Hepatocyte (in vitro differentiated cells): ENCODE measurements around the gene EHD1. TPM values are rescaled to one million over a fixed set of nuclear protein-coding genes. Genes with fewer than 3 reads are reported as not detected.
A peak's percentile ranks its signal among the peaks of the same experiment; 100 is the strongest.

Experiments
- DNase-seq: peaks from one replicate; pipeline ENCODE4 v3.0.0-alpha.2; 2016; ENCODE audit warnings: low spot score
- H2AFZ ChIP-seq: fragments of 200-600 bp; sonication (generic); 2 replicates; pipeline ENCODE4 v1.6.0; 2016; ENCODE audit warnings: antibody characterized with exemption, mild to moderate bottlenecking
- H3K27ac ChIP-seq: fragments of 200-600 bp; sonication (generic); 2 replicates; pipeline ENCODE4 v1.5.1; 2016; ENCODE audit warnings: mild to moderate bottlenecking
- H3K27me3 ChIP-seq: fragments of 200-600 bp; sonication (generic); 2 replicates; pipeline ENCODE4 v1.6.1; 2016
- H3K36me3 ChIP-seq: fragments of 200-600 bp; sonication (generic); replicated peaks from 2 replicates; pipeline ENCODE4 v1.5.1; 2016; ENCODE audit warnings: low read depth; ENCODE audit not compliant: insufficient read depth
- H3K4me1 ChIP-seq: fragments of 200-600 bp; sonication (generic); 2 replicates; pipeline ENCODE4 v1.5.1; 2016; ENCODE audit warnings: mild to moderate bottlenecking, moderate library complexity; ENCODE audit not compliant: insufficient read depth
- H3K4me2 ChIP-seq: fragments of 200-600 bp; sonication (generic); 2 replicates; pipeline ENCODE4 v1.6.0; 2016
- H3K4me3 ChIP-seq: fragments of 200-600 bp; sonication (generic); 2 replicates; pipeline ENCODE4 v1.5.1; 2016; ENCODE audit warnings: mild to moderate bottlenecking
- H3K79me2 ChIP-seq: fragments of 200-600 bp; sonication (generic); 2 replicates; pipeline ENCODE4 v1.6.0; 2017; ENCODE audit warnings: mild to moderate bottlenecking
- H3K9me2 ChIP-seq: fragments of 200-600 bp; sonication (generic); replicated peaks from 2 replicates; pipeline ENCODE4 v1.6.0; 2017; ENCODE audit warnings: mild to moderate bottlenecking; ENCODE audit not compliant: insufficient read depth
- H3K9me3 ChIP-seq: fragments of 200-600 bp; sonication (generic); 2 replicates; pipeline ENCODE4 v1.5.1; 2016; ENCODE audit warnings: low read depth, mild to moderate bottlenecking
- H4K20me1 ChIP-seq: fragments of 200-600 bp; sonication (generic); 2 replicates; pipeline ENCODE4 v1.6.0; 2016; ENCODE audit warnings: mild to moderate bottlenecking; ENCODE audit not compliant: insufficient read depth, poor library complexity, severe bottlenecking
- EZH2 ChIP-seq: fragments of 200-600 bp; sonication (generic); IDR thresholded peaks from 2 replicates; pipeline ENCODE4 v1.6.1; 2016; ENCODE audit warnings: antibody characterized with exemption, mild to moderate bottlenecking, borderline replicate concordance
- EZH2phosphoT487 ChIP-seq: fragments of 200-600 bp; sonication (generic); IDR thresholded peaks from one replicate; pipeline ENCODE4 v1.6.1; 2018; ENCODE audit warnings: antibody characterized with exemption, mild to moderate bottlenecking, low read depth, moderate library complexity; ENCODE audit not compliant: unreplicated experiment, severe bottlenecking
- WGBS: methylation state at CpG from one replicate; pipeline ENCODE4 v1.1.6; 2016; ENCODE audit warnings: low lambda C conversion rate; ENCODE audit errors: missing lambda C conversion rate; 5-methylcytosine and 5-hydroxymethylcytosine counted together
- polyA plus RNA-seq: library from polyadenylated mRNA; unstranded; fragments of >200 nt; fragmentation: Nextera tagmentation; extraction: Ambion mirVana; gene quantifications from 2 replicates; pipeline ENCODE4 v1.2.1, GENCODE V29; 2016
- total RNA-seq: library from RNA; depleted of rRNA; stranded (reverse); fragments of >200 nt; gene quantifications from 2 replicates; pipeline ENCODE4 v1.2.3, GENCODE V29; 2014
- TF ChIP-seq, protein P1 (sequence below): fragments of 200-600 bp; sonication (generic); IDR thresholded peaks from 2 replicates; pipeline ENCODE4 v1.5.1; 2016; ENCODE audit warnings: antibody characterized with exemption, mild to moderate bottlenecking; ENCODE audit not compliant: poor library complexity

EHD1 gene
- total and polyA plus RNA-seq, 2 experiments from 2014 or later, result 52.4 to 69.5 TPM

DNA sequence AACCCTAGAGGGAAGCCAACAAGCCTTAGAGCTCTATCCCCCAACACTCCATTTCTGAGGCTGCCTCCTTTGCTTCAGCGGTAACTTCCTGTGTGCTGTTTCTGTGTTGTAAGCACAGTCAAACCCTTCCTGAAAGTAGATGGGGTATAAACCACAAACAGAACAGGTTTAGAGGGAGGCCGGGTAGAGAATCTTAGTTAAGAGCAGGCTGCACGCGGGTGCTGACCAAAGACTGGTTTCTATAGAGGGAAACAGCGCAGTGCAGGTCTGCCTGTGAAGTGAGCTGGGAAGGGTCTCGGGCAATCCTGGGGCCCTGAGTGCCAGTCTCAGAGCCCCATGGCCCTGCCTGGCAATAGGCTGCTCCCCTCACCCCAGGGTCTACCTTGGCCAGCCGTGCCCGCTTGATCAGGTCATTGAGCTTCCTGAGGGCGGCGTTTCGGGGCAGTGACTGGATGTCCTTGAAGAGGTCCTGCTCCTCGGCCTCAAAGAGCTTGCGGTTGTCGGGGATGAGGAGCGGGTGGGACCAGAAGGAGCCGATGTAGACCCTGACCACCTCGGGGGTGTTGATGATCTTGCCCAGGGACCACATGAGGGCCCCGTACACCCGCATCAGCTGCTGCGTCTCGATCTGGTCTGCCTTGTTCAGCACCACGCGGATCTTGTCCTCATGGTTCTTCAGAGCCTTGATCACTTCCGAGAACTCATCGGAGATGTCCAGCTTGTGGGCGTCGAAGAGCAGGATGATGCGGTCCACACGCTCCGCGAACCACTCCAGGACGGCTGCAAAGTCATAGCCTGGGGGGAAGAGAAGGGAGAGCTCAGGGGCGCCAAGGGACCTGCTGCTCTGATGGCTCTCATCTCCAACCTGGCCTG is 18.6 kb downstream of the EHD1 start:
- Histone ChIP-seq H3K9me2 (no peaks in the 10 kb centered on the region), H3K9me3 (no peaks in the 10 kb centered on the region), H3K27ac (no peak overlapping the region), H3K4me2 (no peak overlapping the region), H3K36me3 (no peaks in the 10 kb centered on the region), H3K4me1 (peaks cover 49% of the 10 kb centered on the region), H2AFZ (no peak overlapping the region), H4K20me1 (peaks cover 4% of the 10 kb centered on the region), H3K79me2 (peaks cover 77% of the 10 kb centered on the region), H3K4me3 (no peak overlapping the region), H3K27me3 (no peaks in the 10 kb centered on the region)
- DNase-seq, result no peak
- TF ChIP-seq EZH2 (no peak), EZH2phosphoT487 (no peak)
- TF ChIP-seq, protein P1, sequence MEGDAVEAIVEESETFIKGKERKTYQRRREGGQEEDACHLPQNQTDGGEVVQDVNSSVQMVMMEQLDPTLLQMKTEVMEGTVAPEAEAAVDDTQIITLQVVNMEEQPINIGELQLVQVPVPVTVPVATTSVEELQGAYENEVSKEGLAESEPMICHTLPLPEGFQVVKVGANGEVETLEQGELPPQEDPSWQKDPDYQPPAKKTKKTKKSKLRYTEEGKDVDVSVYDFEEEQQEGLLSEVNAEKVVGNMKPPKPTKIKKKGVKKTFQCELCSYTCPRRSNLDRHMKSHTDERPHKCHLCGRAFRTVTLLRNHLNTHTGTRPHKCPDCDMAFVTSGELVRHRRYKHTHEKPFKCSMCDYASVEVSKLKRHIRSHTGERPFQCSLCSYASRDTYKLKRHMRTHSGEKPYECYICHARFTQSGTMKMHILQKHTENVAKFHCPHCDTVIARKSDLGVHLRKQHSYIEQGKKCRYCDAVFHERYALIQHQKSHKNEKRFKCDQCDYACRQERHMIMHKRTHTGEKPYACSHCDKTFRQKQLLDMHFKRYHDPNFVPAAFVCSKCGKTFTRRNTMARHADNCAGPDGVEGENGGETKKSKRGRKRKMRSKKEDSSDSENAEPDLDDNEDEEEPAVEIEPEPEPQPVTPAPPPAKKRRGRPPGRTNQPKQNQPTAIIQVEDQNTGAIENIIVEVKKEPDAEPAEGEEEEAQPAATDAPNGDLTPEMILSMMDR, result no peak
- 95% methylated on average over 33 of the region's 33 CpGs for WGBS

DNA sequence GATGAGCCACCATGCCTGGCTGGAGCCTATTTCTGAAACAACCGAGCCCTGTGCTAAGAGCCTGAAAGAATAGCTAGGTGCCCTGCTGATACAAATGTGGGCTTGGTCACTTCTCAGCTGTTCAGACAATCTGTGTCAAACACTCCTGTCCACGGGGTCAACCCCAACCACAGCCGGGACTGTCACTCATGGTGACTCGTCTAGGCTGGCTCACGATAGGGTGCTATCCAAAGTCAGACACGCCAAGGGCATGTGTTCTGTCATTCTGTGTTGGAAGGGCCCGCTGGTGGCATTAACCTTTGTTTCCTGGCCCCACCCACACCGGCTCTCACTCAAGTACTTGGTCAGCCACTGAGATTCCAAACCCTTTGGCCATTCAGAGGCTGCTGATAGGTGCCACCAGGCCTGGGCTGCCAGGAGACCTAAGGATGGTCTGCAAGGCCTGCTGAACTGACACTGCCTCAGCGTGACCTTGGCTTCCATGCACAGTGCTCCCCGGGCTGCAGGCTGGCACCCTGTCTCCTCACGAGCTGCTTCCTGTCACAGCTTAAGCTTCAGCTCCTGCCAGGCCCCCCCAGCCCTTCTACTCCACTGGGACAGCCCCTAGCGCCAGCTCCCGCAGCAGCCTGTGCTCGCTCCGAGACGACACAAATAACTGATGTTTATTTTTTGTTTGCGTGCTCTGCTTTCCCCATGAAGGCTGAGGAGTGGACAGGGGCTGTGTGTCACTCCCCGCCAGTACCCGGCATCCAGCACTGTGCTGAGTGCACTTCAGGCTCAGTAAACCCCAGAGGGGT is 19.8 kb downstream of the EHD1 start:
- no peaks in the 10 kb centered on the region for H3K9me2 ChIP-seq
- H3K4me2 ChIP-seq, result no peak overlapping the region
- no peak for DNase-seq
- no peak overlapping the region for H2AFZ ChIP-seq
- H3K27ac ChIP-seq, result no peak overlapping the region
- H3K79me2 ChIP-seq, result peaks cover 69% of the 10 kb centered on the region
- no peaks in the 10 kb centered on the region for H3K9me3 ChIP-seq
- no peak overlapping the region for H3K4me3 ChIP-seq
- H3K4me1 ChIP-seq, result peaks cover 42% of the 10 kb centered on the region
- no peaks in the 10 kb centered on the region for H3K27me3 ChIP-seq
- 94% methylated on average over 19 of the region's 19 CpGs for WGBS
- H4K20me1 ChIP-seq, result peaks cover 4% of the 10 kb centered on the region
- no peak for TF ChIP-seq EZH2
- no peak for TF ChIP-seq EZH2phosphoT487
- TF ChIP-seq, protein P1, result no peak
- H3K36me3 ChIP-seq, result no peaks in the 10 kb centered on the region

DNA sequence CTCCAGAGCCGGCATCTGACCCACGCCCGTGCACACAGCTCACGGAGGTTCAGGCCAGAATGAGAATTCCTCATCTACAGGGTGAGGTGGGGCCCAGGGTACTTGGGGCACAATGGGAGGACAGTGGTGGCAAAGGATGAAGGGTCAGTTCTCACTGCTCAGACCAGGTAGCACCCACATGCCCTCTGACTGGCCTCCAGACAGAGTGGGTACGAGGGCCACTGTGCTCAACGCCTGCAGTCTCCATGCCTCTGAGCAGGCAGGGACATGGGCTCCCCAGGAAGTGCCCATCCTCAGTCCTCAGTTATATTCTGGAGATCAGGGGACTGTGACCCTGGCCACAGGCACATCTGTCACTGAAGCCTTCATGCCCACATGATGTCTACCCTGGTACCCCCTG is 20.9 kb downstream of the EHD1 start:
- TF ChIP-seq EZH2phosphoT487 (no peak), EZH2 (no peak)
- TF ChIP-seq, protein P1, result no peak
- Histone ChIP-seq H2AFZ (no peak overlapping the region), H3K4me2 (no peak overlapping the region), H4K20me1 (no peaks in the 10 kb centered on the region), H3K27me3 (no peaks in the 10 kb centered on the region), H3K79me2 (peaks cover 57% of the 10 kb centered on the region), H3K27ac (peak overlapping the region; percentile 93), H3K36me3 (no peaks in the 10 kb centered on the region), H3K4me1 (peaks cover 30% of the 10 kb centered on the region), H3K4me3 (no peak overlapping the region), H3K9me3 (no peaks in the 10 kb centered on the region), H3K9me2 (no peaks in the 10 kb centered on the region)
- 95% methylated on average over 6 of the region's 6 CpGs for WGBS
- no peak for DNase-seq
